HEK293 (cell line): Measurements from ENCODE around the gene SNRPA1.
"Not testable (repeated sequence)": the region's sequence is repeated elsewhere in the genome, so short reads cannot be mapped to it uniquely, and the experiment has no call there.

Source experiments
- CTCF ChIA-PET: fragments of 350-600 bp; formaldehyde crosslinking; extraction: SDS; loops from one replicate; lab custom pipeline; 2021; ENCODE audit warnings: antibody characterized with exemption; lab: Yijun Ruan, JAX
- POLR2A ChIA-PET: fragments of 300-600 bp; formaldehyde crosslinking; extraction: SDS; loops from one replicate; lab custom pipeline; 2020; ENCODE audit warnings: antibody characterized with exemption, inconsistent platforms; lab: Yijun Ruan, JAX
- H3K27ac ChIP-seq: fragments of 200-500 bp; sonication (Bioruptor generic); 2 replicates; pipeline ENCODE4 v1.5.1; 2014; ENCODE audit warnings: low read depth, low read length, control low read depth, inconsistent platforms; ENCODE audit errors: extremely low read depth
- H3K36me3 ChIP-seq, 2 experiments: fragments of 200-500 bp in 1 of 2; sonication (Bioruptor generic) in 1 of 2; 1 replicate in 1 of 2; 2 replicates in 1 of 2; pipeline ENCODE4 v1.5.1; 2014 to 2017; ENCODE audit warnings: inconsistent platforms in 2 of 2, low read length in 2 of 2; ENCODE audit not compliant: control insufficient read depth in 2 of 2, insufficient read depth in 1 of 2
- H3K4me1 ChIP-seq: fragments of 200-500 bp; sonication (Bioruptor generic); 2 replicates; pipeline ENCODE4 v1.5.1; 2014; ENCODE audit warnings: mild to moderate bottlenecking, low read length, inconsistent platforms; ENCODE audit not compliant: control insufficient read depth, insufficient read depth
- H3K4me3 ChIP-seq: 2 replicates; pipeline ENCODE4 v1.5.1; 2011; ENCODE audit warnings: low read depth, mild to moderate bottlenecking, control low read depth, low read length, moderate library complexity
- H3K9me3 ChIP-seq: fragments of 200-500 bp; sonication (Bioruptor generic); 2 replicates; pipeline ENCODE4 v1.5.1; 2014; ENCODE audit warnings: low read depth, low read length, inconsistent platforms; ENCODE audit not compliant: control insufficient read depth, insufficient read depth
- EGR2 ChIP-seq: fragments of 450-650 bp; formaldehyde crosslinking; IDR thresholded peaks from 2 replicates; pipeline ENCODE4 v1.5.1; 2016; ENCODE audit warnings: low read depth, missing biosample characterization, missing genetic modification characterization
- GLIS1 ChIP-seq: fragments of 450-650 bp; formaldehyde crosslinking; IDR thresholded peaks from 2 replicates; pipeline ENCODE4 v1.5.1; 2016; ENCODE audit warnings: missing biosample characterization, missing genetic modification characterization
- KLF16 ChIP-seq: fragments of 450-650 bp; formaldehyde crosslinking; IDR thresholded peaks from 2 replicates; pipeline ENCODE4 v1.5.1; 2017; ENCODE audit warnings: missing biosample characterization, missing genetic modification characterization
- SETDB1 ChIP-seq: IDR thresholded peaks from one replicate; pipeline ENCODE4 v1.6.1; 2017; ENCODE audit warnings: mild to moderate bottlenecking, low read length, moderate library complexity, mixed read lengths; ENCODE audit not compliant: insufficient read length
- SP2 ChIP-seq: fragments of 450-650 bp; formaldehyde crosslinking; IDR thresholded peaks from 2 replicates; pipeline ENCODE4 v1.5.1; 2016; ENCODE audit warnings: missing biosample characterization, missing genetic modification characterization
- SP7 ChIP-seq: fragments of 450-650 bp; formaldehyde crosslinking; IDR thresholded peaks from 2 replicates; pipeline ENCODE4 v1.5.1; 2016; ENCODE audit warnings: missing biosample characterization, missing genetic modification characterization
- TRIM28 ChIP-seq: IDR thresholded peaks from 2 replicates; pipeline ENCODE4 v1.6.1; 2011; ENCODE audit warnings: low read length, control low read depth, borderline replicate concordance
- ZBTB17 ChIP-seq: fragments of 450-650 bp; formaldehyde crosslinking; IDR thresholded peaks from 2 replicates; pipeline ENCODE4 v1.5.1; 2016; ENCODE audit warnings: missing biosample characterization, missing genetic modification characterization
- ZBTB21 ChIP-seq: fragments of 450-650 bp; formaldehyde crosslinking; IDR thresholded peaks from 2 replicates; pipeline ENCODE4 v1.5.1; 2017; ENCODE audit warnings: missing biosample characterization, missing genetic modification characterization
- ZFHX2 ChIP-seq: fragments of 450-650 bp; formaldehyde crosslinking; conservative IDR thresholded peaks from 2 replicates; pipeline ENCODE4 v1.5.1; 2016; ENCODE audit warnings: missing biosample characterization, missing genetic modification characterization
- ZFP41 ChIP-seq: fragments of 450-650 bp; formaldehyde crosslinking; IDR thresholded peaks from 2 replicates; pipeline ENCODE4 v1.5.1; 2016; ENCODE audit warnings: missing biosample characterization, missing genetic modification characterization, borderline replicate concordance
- ZFP69B ChIP-seq: fragments of 450-650 bp; formaldehyde crosslinking; IDR thresholded peaks from 2 replicates; pipeline ENCODE4 v1.5.1; 2016; ENCODE audit warnings: missing biosample characterization, missing genetic modification characterization
- ZNF10 ChIP-seq: fragments of 450-650 bp; formaldehyde crosslinking; IDR thresholded peaks from 2 replicates; pipeline ENCODE4 v1.5.1; 2017; ENCODE audit warnings: missing biosample characterization, missing genetic modification characterization
- ZNF223 ChIP-seq: fragments of 450-650 bp; formaldehyde crosslinking; IDR thresholded peaks from 2 replicates; pipeline ENCODE4 v1.5.1; 2016; ENCODE audit warnings: missing biosample characterization, missing genetic modification characterization
- ZNF248 ChIP-seq: fragments of 450-650 bp; formaldehyde crosslinking; IDR thresholded peaks from 2 replicates; pipeline ENCODE4 v1.5.1; 2017; ENCODE audit warnings: missing biosample characterization, missing genetic modification characterization
- ZNF37A ChIP-seq: fragments of 450-650 bp; IDR thresholded peaks from 2 replicates; pipeline ENCODE4 v1.5.1; 2018; ENCODE audit warnings: missing biosample characterization, missing genetic modification characterization
- ZNF623 ChIP-seq: fragments of 450-650 bp; formaldehyde crosslinking; IDR thresholded peaks from 2 replicates; pipeline ENCODE4 v1.5.1; 2016; ENCODE audit warnings: missing biosample characterization, missing genetic modification characterization
- ZNF629 ChIP-seq: fragments of 450-650 bp; formaldehyde crosslinking; IDR thresholded peaks from 2 replicates; pipeline ENCODE4 v1.5.1; 2017; ENCODE audit warnings: missing biosample characterization, missing genetic modification characterization
- ZNF660 ChIP-seq: fragments of 450-650 bp; IDR thresholded peaks from 2 replicates; pipeline ENCODE4 v1.5.1; 2018; ENCODE audit warnings: missing biosample characterization, mild to moderate bottlenecking, missing genetic modification characterization
- TF ChIP-seq, protein P1 (sequence below): fragments of 450-650 bp; formaldehyde crosslinking; conservative IDR thresholded peaks from 2 replicates; pipeline ENCODE4 v1.5.1; 2016; ENCODE audit warnings: low read depth, missing biosample characterization, missing genetic modification characterization
- TF ChIP-seq, protein P2 (sequence below): fragments of 450-650 bp; formaldehyde crosslinking; conservative IDR thresholded peaks from 2 replicates; pipeline ENCODE4 v1.5.1; 2016; ENCODE audit warnings: low read depth, missing biosample characterization, missing genetic modification characterization
- TF ChIP-seq, protein P3 (sequence below): fragments of 450-650 bp; formaldehyde crosslinking; IDR thresholded peaks from 2 replicates; pipeline ENCODE4 v1.5.1; 2016; ENCODE audit warnings: missing biosample characterization, missing genetic modification characterization
- TF ChIP-seq, protein P4 (sequence below): fragments of 450-650 bp; IDR thresholded peaks from 2 replicates; pipeline ENCODE4 v1.5.1; 2018; ENCODE audit warnings: missing biosample characterization, mild to moderate bottlenecking, missing genetic modification characterization

SNRPA1 gene

DNA sequence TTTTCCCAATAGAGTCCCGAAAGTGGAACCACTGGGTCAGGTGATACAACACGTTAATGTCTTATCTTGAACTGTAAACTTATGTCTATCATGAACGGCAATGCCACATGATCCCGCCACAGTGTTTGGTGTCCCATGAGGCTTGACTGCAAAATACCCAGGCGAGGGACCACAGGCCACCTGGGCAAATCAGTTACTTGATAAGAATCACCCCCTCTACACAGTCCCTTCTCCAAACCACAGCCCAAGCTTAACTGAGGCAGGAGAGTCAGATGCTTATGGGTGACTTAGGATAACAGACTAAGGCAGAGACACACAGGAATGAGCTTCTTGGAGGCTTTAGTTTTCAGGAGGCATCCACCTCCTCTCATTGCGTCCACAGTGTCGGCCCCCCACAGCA is 42.9 kb upstream of the SNRPA1 start:
- CTCF ChIA-PET, result interaction anchor here (0.8 kb wide), 1 partner anchor 304 kb away, joined by 4 read pairs; no protein-coding TSS in a partner anchor
- H3K9me3 ChIP-seq, result no peaks in the 10 kb centered on the region
- POLR2A ChIA-PET, result no interaction called here
- peaks cover 0 to 6% of the 10 kb centered on the region in 2 experiments; a peak in 2 of 3 replicates for H3K36me3 ChIP-seq
- H3K4me1 ChIP-seq, result no peaks in the 10 kb centered on the region
- no peak for TF ChIP-seq ZNF223 (tag by site-specific recombination)
- TF ChIP-seq ZNF248 (tag by site-specific recombination), result no peak
- TF ChIP-seq SP7 (tag by site-specific recombination), result no peak
- no peak for TF ChIP-seq ZFP41
- no peak for TF ChIP-seq ZNF37A
- no peak for TF ChIP-seq EGR2 (tag by site-specific recombination)
- no peak for TF ChIP-seq ZNF623
- no peak for TF ChIP-seq ZFP69B
- no peak overlapping the region for H3K4me3 ChIP-seq
- no peak overlapping the region for H3K27ac ChIP-seq

DNA sequence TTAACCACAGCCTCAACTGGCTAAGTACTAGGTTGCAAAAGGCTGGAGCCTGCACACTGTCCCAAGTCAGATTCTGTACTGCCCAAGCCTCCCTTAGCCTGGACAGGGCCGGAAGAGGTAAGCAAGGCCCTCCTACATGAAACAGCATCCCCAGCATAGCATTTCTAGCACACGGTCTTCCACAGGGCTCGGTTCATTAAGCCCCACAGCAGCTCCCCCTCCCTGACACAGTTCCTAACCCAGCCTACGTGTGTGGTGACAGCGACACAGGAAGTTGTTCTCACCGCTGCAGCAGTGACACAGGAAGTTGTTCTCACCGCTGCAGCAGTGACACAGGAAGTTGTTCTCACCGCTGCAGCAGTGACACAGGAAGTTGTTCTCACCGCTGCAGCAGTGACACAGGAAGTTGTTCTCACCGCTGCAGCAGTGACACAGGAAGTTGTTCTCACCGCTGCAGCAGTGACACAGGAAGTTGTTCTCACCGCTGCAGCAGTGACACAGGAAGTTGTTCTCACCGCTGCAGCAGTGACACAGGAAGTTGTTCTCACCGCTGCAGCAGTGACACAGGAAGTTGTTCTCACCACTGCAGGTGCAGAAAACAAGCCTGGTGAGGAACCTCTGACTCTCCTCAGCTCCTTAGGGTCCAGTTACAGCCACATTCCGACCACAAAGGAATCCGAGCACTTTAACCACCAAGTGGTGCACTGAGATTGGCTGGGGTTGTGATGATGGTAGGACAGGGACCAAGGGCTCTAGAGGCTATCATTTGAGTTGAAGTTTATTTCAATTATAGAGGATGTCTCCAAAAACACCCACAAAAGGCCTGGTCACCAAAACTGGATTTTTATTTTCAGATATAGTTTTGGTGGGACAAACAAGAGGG is 39.1 kb upstream of the SNRPA1 start:
- TF ChIP-seq, protein P1, sequence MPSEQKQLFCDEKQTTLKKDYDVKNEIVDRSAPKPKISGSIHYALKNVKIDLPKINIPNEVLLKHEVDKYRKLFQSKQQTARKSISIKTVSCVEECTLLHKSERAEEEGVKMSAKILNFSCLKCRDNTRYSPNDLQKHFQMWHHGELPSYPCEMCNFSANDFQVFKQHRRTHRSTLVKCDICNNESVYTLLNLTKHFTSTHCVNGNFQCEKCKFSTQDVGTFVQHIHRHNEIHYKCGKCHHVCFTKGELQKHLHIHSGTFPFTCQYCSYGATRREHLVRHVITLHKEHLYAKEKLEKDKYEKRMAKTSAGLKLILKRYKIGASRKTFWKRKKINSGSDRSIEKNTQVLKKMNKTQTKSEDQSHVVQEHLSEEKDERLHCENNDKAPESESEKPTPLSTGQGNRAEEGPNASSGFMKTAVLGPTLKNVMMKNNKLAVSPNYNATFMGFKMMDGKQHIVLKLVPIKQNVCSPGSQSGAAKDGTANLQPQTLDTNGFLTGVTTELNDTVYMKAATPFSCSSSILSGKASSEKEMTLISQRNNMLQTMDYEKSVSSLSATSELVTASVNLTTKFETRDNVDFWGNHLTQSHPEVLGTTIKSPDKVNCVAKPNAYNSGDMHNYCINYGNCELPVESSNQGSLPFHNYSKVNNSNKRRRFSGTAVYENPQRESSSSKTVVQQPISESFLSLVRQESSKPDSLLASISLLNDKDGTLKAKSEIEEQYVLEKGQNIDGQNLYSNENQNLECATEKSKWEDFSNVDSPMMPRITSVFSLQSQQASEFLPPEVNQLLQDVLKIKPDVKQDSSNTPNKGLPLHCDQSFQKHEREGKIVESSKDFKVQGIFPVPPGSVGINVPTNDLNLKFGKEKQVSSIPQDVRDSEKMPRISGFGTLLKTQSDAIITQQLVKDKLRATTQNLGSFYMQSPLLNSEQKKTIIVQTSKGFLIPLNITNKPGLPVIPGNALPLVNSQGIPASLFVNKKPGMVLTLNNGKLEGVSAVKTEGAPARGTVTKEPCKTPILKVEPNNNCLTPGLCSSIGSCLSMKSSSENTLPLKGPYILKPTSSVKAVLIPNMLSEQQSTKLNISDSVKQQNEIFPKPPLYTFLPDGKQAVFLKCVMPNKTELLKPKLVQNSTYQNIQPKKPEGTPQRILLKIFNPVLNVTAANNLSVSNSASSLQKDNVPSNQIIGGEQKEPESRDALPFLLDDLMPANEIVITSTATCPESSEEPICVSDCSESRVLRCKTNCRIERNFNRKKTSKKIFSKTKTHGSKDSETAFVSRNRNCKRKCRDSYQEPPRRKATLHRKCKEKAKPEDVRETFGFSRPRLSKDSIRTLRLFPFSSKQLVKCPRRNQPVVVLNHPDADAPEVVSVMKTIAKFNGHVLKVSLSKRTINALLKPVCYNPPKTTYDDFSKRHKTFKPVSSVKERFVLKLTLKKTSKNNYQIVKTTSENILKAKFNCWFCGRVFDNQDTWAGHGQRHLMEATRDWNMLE (tag by site-specific recombination), result peak; percentile 95
- TF ChIP-seq, protein P2, sequence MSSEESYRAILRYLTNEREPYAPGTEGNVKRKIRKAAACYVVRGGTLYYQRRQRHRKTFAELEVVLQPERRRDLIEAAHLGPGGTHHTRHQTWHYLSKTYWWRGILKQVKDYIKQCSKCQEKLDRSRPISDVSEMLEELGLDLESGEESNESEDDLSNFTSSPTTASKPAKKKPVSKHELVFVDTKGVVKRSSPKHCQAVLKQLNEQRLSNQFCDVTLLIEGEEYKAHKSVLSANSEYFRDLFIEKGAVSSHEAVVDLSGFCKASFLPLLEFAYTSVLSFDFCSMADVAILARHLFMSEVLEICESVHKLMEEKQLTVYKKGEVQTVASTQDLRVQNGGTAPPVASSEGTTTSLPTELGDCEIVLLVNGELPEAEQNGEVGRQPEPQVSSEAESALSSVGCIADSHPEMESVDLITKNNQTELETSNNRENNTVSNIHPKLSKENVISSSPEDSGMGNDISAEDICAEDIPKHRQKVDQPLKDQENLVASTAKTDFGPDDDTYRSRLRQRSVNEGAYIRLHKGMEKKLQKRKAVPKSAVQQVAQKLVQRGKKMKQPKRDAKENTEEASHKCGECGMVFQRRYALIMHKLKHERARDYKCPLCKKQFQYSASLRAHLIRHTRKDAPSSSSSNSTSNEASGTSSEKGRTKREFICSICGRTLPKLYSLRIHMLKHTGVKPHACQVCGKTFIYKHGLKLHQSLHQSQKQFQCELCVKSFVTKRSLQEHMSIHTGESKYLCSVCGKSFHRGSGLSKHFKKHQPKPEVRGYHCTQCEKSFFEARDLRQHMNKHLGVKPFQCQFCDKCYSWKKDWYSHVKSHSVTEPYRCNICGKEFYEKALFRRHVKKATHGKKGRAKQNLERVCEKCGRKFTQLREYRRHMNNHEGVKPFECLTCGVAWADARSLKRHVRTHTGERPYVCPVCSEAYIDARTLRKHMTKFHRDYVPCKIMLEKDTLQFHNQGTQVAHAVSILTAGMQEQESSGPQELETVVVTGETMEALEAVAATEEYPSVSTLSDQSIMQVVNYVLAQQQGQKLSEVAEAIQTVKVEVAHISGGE (tag by site-specific recombination), result peak; percentile 88
- TF ChIP-seq SP2 (tag by site-specific recombination) (peak; percentile 61), ZNF660 (tag by site-specific recombination) (peak; percentile 31; the same call in 1 of the 2 replicates), SETDB1 (peak; percentile 83), ZNF629 (peak; percentile 21; the same call in 1 of the 2 replicates), TRIM28 (peak; percentile 75; the same call in 1 of the 2 replicates), ZBTB17 (tag by site-specific recombination) (peak; percentile 29; the same call in 1 of the 2 replicates), ZNF10 (tag by site-specific recombination) (0 out of 2 replicates have a peak, but pooled peaks have one; percentile 17), GLIS1 (peak; percentile 68), ZBTB21 (0 out of 2 replicates have a peak, but pooled peaks have one; percentile 35), KLF16 (peak; percentile 16; the same call in 1 of the 2 replicates), ZFHX2 (tag by site-specific recombination) (peak; percentile 28)
- TF ChIP-seq, protein P3, sequence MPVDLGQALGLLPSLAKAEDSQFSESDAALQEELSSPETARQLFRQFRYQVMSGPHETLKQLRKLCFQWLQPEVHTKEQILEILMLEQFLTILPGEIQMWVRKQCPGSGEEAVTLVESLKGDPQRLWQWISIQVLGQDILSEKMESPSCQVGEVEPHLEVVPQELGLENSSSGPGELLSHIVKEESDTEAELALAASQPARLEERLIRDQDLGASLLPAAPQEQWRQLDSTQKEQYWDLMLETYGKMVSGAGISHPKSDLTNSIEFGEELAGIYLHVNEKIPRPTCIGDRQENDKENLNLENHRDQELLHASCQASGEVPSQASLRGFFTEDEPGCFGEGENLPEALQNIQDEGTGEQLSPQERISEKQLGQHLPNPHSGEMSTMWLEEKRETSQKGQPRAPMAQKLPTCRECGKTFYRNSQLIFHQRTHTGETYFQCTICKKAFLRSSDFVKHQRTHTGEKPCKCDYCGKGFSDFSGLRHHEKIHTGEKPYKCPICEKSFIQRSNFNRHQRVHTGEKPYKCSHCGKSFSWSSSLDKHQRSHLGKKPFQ (tag by site-specific recombination), result peak; percentile 99
- TF ChIP-seq, protein P4, sequence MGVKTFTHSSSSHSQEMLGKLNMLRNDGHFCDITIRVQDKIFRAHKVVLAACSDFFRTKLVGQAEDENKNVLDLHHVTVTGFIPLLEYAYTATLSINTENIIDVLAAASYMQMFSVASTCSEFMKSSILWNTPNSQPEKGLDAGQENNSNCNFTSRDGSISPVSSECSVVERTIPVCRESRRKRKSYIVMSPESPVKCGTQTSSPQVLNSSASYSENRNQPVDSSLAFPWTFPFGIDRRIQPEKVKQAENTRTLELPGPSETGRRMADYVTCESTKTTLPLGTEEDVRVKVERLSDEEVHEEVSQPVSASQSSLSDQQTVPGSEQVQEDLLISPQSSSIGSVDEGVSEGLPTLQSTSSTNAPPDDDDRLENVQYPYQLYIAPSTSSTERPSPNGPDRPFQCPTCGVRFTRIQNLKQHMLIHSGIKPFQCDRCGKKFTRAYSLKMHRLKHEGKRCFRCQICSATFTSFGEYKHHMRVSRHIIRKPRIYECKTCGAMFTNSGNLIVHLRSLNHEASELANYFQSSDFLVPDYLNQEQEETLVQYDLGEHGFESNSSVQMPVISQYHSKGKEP (tag by site-specific recombination), result peak; percentile 73
- H3K36me3 ChIP-seq, result peaks cover 0 to 26% of the 10 kb centered on the region in 2 experiments; a peak in 1 of 3 replicates
- H3K4me3 ChIP-seq, result peak overlapping the region; percentile 21
- CTCF ChIA-PET, result interaction anchor here (0.6 to 2.6 kb wide), 2 partner anchors 77 to 307 kb away, joined by 4 to 13 read pairs; no protein-coding TSS in a partner anchor
- peak overlapping the region; percentile 30; the same call in 1 of the 2 replicates for H3K27ac ChIP-seq
- H3K4me1 ChIP-seq, H3K9me3 ChIP-seq, POLR2A ChIA-PET: not testable (repeated sequence)
